Pancreas (tissue), 10 donors: Measurements from ENCODE around the gene KRT27. TPM values are rescaled to one million over a fixed set of nuclear protein-coding genes. Genes with fewer than 3 reads are reported as not detected.
A peak's percentile ranks its signal among the peaks of the same experiment; 100 is the strongest.

Experiments used
- ATAC-seq, 4 donors: fragments of 200-7000 bp; cut with Tn5 transposase; one replicate each; pipeline versions ENCODE4 v1.8.0 to v1.9.1; 2020; ENCODE audit warnings: mild to moderate bottlenecking in 4 of 4, moderate library complexity in 4 of 4
- DNase-seq, 6 donors: peaks; one replicate each; pipeline ENCODE4 v3.0.0-alpha.2; 2020
- FAIRE-seq: peaks from 2 replicates; lab custom pipeline; 2012; peaks lifted over from hg19 to GRCh38; lab: Jason Lieb, UNC
- H3K27ac ChIP-seq, 4 donors: fragments of 200-600 bp; sonication (generic); 1 replicate in 3 of 4; 2 replicates in 1 of 4; pipeline versions ENCODE4 v1.5.0 to v1.8.0; 2020
- H3K27me3 ChIP-seq, 4 donors: fragments of 200-600 bp; one replicate each; pipeline ENCODE4 v1.8.0; 2021
- H3K36me3 ChIP-seq, 3 donors: fragments of 200-600 bp; sonication (generic) in 1 of 3; one replicate each; pipeline versions ENCODE4 v1.5.0 to v1.8.0; 2020 to 2021
- H3K4me1 ChIP-seq, 3 donors: fragments of 200-600 bp; one replicate each; pipeline ENCODE4 v1.8.0; 2021
- H3K4me3 ChIP-seq, 4 donors: fragments of 200-600 bp; sonication (generic) in 2 of 4; one replicate each; pipeline versions ENCODE4 v1.5.0 to v1.8.0; 2020 to 2021
- H3K9me3 ChIP-seq, 4 donors: fragments of 200-600 bp; one replicate each; pipeline ENCODE4 v1.8.0; 2021
- CTCF ChIP-seq, 4 donors: fragments of 200-600 bp; sonication (generic) in 3 of 4; IDR thresholded peaks; one replicate each; pipeline versions ENCODE4 v1.5.0 to v1.8.0; 2021; ENCODE audit warnings: antibody characterized with exemption in 4 of 4
- WGBS, 2 donors: extraction: QIAGEN DNeasy Blood & Tissue Kit; methylation state at CpG; one replicate each; pipeline ENCODE4 v1.1.7; 2013; 5-methylcytosine and 5-hydroxymethylcytosine counted together
- intact Hi-C, 3 donors: fragments of 100-400 bp; cut with DNase I; formaldehyde crosslinking; loops; one replicate each; pipeline versions ENCODE4 v1.11.1 to v1.14.2; 2022
- polyA plus RNA-seq, 2 donors: library from polyadenylated mRNA; stranded (reverse); fragments of 200-250 nt; gene quantifications; one replicate each; pipeline ENCODE4 v1.2.3, GENCODE V29; 2013
- total RNA-seq, 6 donors: library from RNA; stranded (reverse); fragmentation: NEBNext Ultra II Directional in 4 of 6; extraction: Animal tissue kit (Norgen Biotek cat#: 25700) in 4 of 6; gene quantifications; one replicate each; pipeline versions ENCODE4 v1.2.1 to v1.2.4, GENCODE V29; 2021 to 2023
- donor health status: healthy with polysubstance abuse.
- donor health status: DM: no; HTN: no; CAD: no; lungs with moderate emphysema.
- donor health status: DM: no; HTN: no; CAD: no.
- donor health status: control.
- donor health status: control.
- donor health status: Bipolar disorder and iron deficiency.
- donor health status: DM: yes; HTN: yes; CAD: no.
- donor health status: DM: no; HTN: no; CAD: no.
- donor health status: DM: no; HTN: no; CAD: no.
- donor health status: DM: yes; HTN: yes; CAD: no.

Gene KRT27
- total and polyA plus RNA-seq, 8 donors, result not detected

GRCh38 chr17:40791111-40791510 lies 8.8 kb upstream of the KRT27 start:
- no peak for TF ChIP-seq CTCF (IDR thresholded peaks at IDR 0.05)
- ATAC-seq (no peak), FAIRE-seq (no peak), DNase-seq (no peak)
- WGBS, 2 donors, result 92 to 97% methylated on average over 1 of the region's 1 CpG
- Histone ChIP-seq H3K27ac (no peak overlapping the region), H3K4me3 (no peak overlapping the region), H3K36me3 (no peaks in the 10 kb centered on the region), H3K9me3 (no peaks in the 10 kb centered on the region), H3K27me3 (no peaks in the 10 kb centered on the region), H3K4me1 (no peaks in the 10 kb centered on the region)
- intact Hi-C loops, result loop anchor here (5.0 to 10.0 kb wide), 2 partner anchors 174 to 176 kb away; no protein-coding TSS in a partner anchor

- no peak overlapping the region for H3K27ac ChIP-seq
- H3K9me3 ChIP-seq, result no peaks in the 10 kb centered on the region
- FAIRE-seq (no peak), ATAC-seq (peak in 2 of 4 donors; percentile 43 to 54), DNase-seq (peak in 2 of 6 donors; percentile 21 to 65)
- H3K4me1 ChIP-seq, result no peaks in the 10 kb centered on the region
- peaks cover 0 to 17% (median 0%) of the 10 kb centered on the region in 4 donors for H3K27me3 ChIP-seq
- H3K36me3 ChIP-seq, result no peaks in the 10 kb centered on the region
- peak overlapping the region in 1 of 4 donors; percentile 11 for H3K4me3 ChIP-seq
- 15 to 35% methylated on average over 37 of the region's 37 CpGs for WGBS, 2 donors
- intact Hi-C loops, result no loop called here
- TF ChIP-seq CTCF (IDR thresholded peaks at IDR 0.05), result no peak
Measured at GRCh38 chr17:40779181-40779909, 3.0 kb downstream of the KRT27 start.

- H3K4me3 ChIP-seq, result no peak overlapping the region
- 54 to 72% methylated on average over 5 of the region's 5 CpGs for WGBS, 2 donors
- intact Hi-C loops, result no loop called here
- H3K27me3 ChIP-seq, result peaks cover 0 to 17% (median 0%) of the 10 kb centered on the region in 4 donors
- no peak for TF ChIP-seq CTCF (IDR thresholded peaks at IDR 0.05)
- DNase-seq (no peak), FAIRE-seq (no peak), ATAC-seq (no peak)
- no peaks in the 10 kb centered on the region for H3K36me3 ChIP-seq
- H3K27ac ChIP-seq, result no peak overlapping the region
- no peaks in the 10 kb centered on the region for H3K4me1 ChIP-seq
- H3K9me3 ChIP-seq, result no peaks in the 10 kb centered on the region
Measured at GRCh38 chr17:40778461-40778860, 3.9 kb downstream of the KRT27 start.

- DNase-seq (no peak), FAIRE-seq (no peak), ATAC-seq (no peak)
- Histone ChIP-seq H3K27me3 (peaks cover 0 to 17% (median 0%) of the 10 kb centered on the region in 4 donors), H3K4me3 (no peak overlapping the region), H3K4me1 (no peaks in the 10 kb centered on the region), H3K27ac (no peak overlapping the region), H3K9me3 (no peaks in the 10 kb centered on the region), H3K36me3 (no peaks in the 10 kb centered on the region)
- 63 to 82% methylated on average over 3 of the region's 3 CpGs for WGBS, 2 donors
- no peak for TF ChIP-seq CTCF (IDR thresholded peaks at IDR 0.05)
- intact Hi-C loops, result no loop called here
Measured at GRCh38 chr17:40777971-40778370, 4.4 kb downstream of the KRT27 start.

GRCh38 chr17:40777459-40777858 lies 4.9 kb downstream of the KRT27 start:
- no peak for TF ChIP-seq CTCF (IDR thresholded peaks at IDR 0.05)
- Histone ChIP-seq H3K27ac (no peak overlapping the region), H3K36me3 (no peaks in the 10 kb centered on the region), H3K4me3 (no peak overlapping the region), H3K27me3 (peaks cover 0 to 17% (median 0%) of the 10 kb centered on the region in 4 donors), H3K4me1 (no peaks in the 10 kb centered on the region), H3K9me3 (no peaks in the 10 kb centered on the region)
- WGBS, 2 donors, result 67 to 69% methylated on average over 7 of the region's 7 CpGs
- intact Hi-C loops, result no loop called here
- no peak for DNase-seq
- ATAC-seq, result no peak
- FAIRE-seq, result no peak
